ENCODE results near the gene LUC7L2.
"Not testable (repeated sequence)": the region's sequence is repeated elsewhere in the genome, so short reads cannot be mapped to it uniquely, and the experiment has no call there.

LUC7L2 gene

DNA sequence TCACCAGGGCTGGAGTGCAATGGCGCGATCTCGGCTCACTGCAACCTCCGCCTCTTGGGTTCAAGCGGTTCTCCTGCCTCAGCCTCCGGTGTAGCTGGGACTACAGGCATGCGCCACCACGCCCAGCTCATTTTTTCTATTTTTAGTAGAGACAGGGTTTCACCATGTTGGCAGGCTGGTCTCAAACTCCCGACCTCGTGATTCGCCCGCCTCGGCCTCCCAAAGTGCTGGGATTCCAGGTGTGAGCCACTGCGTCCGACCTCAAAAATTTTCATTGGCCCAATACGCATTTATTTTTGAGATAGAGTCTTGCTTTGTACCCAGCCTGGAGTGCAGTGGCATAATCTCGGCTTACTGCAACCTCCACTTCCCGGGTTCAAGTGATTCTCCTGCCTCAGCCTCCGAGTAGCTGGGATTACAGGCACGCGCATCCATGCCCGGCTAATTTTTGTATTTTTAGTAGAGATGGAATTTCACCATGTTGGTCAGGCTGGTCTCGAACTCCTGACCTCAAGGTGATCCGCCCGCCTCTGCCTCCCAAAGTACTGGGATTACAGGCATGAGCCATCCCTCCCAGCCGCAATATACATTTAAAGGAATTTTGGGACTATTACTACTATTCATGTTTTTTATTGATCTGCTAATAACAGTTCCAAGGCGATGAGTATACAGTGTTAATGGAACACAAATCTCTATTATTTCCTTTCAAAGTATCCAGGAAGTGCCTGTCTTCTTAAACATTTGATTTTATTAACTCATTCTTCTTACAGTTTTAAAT is 1.8 kb upstream of the LUC7L2 start:
- DNase-seq: not testable (repeated sequence)

DNA sequence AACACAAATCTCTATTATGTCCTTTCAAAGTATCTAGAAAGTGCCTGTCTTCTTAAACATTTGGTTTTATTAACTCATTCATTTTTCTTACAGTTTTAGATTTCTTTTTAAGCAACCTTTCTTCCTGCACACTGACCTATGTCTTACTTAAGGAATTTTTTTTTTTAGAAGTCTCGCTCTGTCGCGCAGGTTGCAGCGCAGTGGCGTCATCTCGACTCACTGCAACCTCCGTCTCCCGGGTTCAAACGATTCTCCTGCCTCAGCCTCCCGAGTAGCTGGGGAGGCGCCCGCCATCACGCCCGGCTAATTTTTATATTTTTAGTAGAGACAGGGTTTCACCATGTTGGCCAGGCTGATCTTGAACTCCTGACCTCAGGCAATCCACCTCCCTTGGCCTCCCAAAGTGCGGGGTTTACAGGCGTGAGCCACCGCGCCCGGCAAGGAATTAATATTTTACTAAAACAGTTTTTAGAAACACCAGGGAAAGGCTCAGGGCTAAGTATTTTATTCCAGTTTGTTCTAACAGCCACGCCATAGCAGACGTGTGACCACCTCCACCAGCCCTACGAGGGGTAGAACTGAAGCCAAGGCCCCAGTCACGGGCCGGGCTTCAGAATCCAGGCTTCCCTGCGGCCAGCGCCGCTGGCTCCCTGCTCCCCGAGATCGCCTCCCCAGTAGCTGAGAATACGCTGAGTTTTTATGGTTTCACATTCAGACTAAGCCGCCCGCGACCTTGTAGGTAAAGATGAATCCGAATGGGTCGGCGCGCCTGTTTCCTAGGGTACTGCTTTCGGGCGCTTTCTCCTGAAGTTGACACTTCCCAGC is 941 bp upstream of the LUC7L2 start:
- no peak for DNase-seq

DNA sequence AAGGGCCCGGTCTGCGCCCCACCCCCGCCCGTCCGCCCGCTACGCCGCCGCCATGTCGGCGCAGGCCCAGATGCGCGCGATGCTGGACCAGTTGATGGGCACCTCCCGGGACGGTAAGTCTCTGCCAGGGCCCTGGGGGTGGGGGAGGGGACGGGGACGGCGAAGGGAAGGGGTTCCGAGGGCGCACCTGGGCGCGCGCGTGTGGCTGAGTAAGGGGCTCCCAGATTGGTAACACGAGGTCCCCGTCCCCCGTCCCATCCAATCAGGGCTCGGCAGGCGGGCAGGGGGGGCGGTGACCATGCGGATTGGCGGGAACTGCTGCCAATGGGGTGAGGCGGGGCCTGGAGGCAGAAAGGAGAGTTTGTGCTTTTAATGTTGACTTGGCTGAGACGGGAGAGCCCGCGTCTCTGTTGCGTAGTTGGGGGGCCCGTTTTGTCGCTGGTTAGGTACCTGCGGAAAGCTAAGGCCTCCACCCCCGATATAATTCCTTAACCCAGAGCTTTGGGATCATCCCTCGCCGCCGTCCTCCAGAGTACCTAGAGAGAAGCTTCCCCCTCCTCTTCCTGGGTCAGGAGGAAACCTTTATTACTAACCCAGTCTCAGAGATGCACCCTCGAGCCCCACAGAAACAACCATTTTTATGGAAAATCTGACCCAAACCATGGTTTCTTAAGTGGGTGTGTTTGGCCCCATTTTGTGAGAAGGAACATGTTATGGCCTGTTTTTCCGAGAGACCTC is 685 bp downstream of the LUC7L2 start:
- DNase-seq: peak; percentile 99

DNA sequence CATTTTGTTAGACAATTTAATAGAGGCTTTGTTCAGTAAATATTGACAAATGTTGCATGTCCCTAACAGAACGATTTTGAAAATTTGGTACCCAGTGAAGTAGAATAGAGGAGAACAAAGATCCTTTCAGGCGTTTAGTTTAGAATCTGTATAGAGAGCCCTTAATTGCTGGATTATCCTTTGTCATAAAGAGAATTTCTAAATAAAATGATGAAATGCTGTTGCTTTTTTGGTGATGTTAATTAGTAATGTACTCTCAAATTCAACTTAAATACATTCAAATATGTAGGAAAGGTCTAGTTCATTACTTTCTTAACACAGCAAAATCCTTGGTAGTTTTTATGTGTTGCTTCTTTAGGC is 1.2 kb downstream of the LUC7L2 start:
- no peak for DNase-seq

DNA sequence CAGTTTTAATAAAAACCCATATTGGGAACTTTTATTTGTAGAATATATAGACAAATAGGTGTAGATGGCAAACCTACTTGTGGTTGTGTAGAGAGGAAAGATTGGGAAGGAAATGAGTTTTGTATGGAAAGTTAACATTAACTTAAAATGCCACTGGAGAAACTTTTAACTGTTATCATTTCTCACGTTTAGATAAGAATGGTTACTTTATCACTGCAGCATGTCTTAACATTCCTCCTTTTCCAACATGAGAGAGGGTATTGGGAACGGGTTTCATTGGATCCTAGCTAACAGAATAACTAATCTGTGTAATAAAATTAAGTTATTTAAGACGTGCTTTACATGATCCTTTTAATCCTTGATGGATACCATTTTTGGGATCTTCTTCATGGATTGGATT is 1.8 kb downstream of the LUC7L2 start:
- no peak for DNase-seq

DNA sequence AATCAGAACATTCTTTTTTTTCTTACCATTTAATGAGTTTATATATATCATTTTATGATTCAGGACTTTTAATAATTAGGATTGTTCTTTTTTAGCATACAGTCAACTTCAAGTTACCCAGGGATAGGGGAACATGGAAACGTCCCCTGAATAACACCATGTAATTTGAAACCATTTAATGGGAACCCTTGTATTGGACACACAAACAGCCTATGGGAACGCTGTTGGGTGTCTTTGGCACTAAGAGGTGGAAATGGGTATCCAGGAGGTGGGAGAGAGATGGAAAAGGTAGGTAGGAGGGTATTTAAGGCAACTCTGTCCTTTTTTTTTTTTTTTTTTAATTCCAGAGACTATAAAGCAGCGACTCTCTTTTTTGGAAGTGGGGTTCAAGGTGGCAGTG is 2.6 kb downstream of the LUC7L2 start:
- DNase-seq: no peak

DNA sequence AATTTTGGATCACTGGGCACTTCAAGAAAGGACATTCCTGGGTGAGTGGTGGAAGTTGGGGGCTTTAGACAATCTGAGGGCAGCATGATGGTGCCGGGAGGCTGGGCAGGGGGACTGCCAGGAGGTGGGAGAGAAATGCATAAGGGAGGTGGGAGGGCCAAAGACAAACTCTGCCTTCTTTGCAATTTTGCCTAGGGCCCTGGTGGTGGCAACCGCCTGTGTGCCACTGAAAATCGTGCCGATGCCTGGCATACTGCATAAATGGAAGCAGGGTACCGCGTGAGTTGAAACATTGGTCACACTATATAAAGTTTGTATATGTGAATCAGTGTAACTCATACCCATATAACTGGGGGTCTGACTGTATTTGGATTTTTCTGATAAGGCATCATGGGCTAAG is 3.3 kb downstream of the LUC7L2 start:
- no peak for DNase-seq

DNA sequence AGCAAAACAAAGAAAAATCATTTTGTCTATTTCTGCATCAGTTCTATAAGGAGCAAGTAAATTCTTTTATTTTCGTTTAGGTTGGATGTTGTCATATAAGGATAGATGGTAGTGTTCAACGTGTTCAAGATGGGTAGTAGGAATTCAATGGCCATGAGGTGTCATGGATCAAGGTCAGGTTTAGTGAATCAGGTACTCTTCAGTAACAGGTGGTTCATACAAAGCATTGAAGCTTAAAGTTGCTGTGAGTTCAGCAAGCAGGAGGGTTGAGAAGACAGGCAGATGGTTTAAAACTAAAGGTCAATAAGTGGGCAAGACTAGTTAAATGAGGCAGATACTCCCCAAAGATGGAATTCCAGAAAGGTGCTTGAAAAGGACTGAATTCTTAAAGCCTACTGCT is 5.6 kb downstream of the LUC7L2 start:
- no peak for DNase-seq

DNA sequence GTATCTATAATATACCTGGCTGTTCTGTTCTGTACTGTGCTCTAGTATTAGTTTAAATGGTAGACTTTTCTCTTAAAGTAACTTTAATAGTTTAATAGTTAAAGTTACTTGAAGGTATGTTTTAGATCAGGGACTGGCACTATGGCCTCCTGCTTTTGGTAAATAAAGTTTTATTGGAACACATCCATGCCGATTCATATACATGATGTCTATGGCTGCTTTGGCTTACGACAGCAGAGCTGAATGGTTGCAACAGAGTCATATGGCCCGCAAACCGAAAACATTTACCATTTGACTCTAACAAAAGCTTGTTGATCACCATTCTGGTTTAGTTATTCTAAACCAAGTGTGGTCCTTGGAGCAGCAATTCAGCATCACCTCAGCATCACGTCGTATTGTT is 6.7 kb downstream of the LUC7L2 start:
- DNase-seq: no peak

DNA sequence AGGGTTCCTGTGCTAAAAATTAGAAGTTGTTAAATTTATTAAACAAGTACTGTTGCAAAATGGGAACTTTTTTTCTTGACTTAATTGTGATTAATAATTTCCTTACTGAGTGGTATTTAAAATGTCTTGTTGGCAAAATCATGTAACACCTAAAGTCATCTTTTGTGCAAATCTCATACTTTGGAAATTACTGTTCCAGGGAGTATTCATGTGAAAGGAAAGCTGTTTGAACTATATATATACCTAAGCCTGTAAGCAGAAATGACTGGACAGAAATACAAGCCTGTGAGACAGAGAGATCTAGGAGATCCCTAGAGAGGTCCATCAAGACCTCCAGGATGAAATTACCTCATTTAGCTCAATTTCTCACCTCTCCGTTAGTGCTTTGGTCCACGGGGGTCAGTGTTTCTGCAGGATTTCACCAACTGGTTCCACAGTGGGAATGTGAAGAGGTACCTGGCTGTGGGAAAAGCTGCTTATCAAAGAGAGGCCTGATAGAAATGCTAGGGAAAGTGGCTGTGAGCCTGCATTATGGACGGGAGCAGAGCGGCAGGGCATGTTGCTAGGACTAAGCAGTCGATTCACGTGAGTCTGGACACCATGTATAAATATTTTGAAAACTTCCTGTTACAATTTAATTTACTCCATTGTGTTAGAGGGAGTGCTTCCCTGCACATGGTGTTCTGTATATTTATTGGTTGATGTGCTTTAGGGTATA is 7.9 kb downstream of the LUC7L2 start:
- no peak for DNase-seq

DNA sequence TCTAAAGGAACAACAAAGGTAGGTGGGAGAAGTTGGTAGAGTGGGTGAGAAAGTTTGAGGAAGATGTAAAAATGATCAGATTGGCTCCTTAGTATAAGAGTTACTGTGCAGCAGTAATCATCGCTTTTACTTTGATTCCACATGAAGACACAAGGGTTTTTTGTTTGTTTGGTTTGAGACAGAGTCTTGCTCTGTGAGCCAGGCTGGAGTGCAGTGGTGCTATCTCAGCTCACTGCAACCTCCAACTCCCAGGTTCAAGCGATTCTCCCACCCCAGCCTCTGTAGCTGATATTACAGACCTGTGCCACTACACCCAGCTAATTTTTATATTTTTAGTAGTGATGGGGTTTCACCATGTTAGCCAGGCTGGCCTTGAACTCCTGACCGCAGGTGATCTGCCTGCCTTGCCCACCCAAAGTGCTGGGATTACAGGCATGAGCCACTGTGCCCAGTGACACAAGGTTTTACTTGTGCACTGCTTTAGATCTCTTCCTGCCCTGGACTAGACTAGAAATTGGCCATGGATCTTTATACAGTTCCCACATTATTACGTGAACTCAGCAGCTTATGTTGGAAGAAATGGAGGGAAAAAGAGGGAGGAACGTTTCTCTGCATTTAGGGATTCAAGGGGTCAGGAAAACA is 10.7 kb downstream of the LUC7L2 start:
- DNase-seq: no peak

DNA sequence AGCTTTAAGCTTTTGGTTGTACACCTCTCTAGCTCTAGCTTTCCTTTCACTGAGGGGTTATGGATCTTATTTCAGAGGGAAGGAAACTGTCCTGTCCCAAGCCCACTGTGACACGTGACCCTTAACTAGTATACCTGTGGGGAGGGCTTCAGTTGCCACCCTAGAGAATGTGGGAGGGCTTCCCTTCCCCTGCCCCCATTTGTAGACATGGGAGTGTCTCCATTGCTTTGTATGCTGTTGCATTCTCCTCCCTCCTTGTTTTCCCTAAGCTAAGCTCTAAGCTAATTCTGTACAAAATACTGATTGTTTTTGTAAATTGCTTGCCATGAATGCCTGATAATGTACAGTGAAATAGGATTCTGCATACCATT is 11.2 kb downstream of the LUC7L2 start:
- no peak for DNase-seq

DNA sequence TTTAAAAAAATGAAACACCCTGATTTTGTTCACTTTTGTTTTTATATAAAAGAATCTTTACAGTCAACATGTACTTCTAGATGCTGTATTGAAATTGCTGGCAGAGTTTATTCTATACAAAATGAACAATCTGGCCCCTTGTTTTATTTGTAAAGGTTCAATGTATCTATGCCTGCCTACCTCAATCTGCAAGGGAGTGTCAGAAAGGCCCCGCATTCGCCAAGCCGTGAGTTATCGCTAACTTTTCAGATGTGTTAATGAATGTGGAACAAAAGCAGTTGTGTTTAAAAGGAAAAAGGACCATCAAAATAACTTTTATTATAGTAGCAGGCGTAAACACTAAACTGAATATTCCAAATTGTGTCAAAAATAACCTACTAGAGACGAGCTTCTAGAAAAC is 14.6 kb downstream of the LUC7L2 start:
- no peak for DNase-seq

DNA sequence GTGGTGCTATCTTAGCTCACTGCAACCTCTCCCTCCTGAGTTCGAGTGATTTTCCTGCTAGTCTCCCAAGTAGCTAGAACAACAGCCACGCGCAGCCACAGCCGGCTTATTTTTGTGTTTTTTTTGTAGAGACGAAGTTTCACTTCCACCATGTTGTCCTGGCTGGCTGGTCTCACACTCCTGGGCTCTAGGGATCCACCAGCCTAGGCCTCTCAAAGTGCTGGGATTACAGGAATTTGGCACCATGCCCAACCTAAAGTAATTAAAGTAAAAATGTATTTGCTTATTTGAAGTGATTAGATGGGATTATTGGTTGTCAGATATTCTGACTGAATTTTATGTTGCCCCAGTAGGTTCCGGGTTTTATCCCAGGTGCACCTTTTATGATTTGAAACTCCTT is 22.7 kb downstream of the LUC7L2 start:
- no peak for DNase-seq

DNA sequence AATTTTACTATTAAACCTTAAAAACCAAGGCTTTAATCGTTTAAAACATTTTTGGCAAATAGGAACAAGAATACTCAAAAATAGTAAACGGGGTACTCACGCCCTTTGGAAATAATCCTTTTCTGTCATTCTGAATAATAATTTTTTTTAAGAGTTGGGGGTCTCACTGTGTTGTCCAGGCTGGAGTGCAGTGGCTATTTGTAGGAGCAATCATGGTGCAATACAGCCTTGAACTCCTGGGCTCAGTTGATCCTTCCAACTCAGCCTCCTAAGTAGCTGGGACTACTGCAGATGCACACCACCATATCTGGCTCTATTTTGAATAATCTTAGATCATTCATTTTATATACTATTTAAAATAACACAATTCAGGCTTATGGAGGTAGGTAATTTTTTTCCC is 24.9 kb downstream of the LUC7L2 start:
- no peak for DNase-seq

DNA sequence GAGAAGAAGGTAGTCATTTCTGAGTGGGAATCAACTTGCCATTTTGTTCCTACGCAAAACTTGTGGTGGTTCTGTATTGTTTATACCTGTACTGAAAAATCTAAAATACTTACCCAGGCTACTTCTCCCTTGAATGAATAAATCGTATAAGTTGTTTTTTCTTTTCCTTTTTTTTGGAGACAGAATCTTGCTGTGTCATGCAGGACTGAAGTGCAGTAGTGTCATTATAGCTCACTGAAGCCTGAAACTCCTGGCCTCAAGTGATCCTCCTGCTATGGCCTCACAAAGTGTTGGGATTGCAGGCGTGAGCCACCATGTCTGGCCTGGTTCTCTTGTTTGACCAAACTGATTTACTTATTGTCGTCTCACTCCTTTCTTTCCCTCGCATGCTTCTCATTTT is 27.9 kb downstream of the LUC7L2 start:
- DNase-seq: no peak

DNA sequence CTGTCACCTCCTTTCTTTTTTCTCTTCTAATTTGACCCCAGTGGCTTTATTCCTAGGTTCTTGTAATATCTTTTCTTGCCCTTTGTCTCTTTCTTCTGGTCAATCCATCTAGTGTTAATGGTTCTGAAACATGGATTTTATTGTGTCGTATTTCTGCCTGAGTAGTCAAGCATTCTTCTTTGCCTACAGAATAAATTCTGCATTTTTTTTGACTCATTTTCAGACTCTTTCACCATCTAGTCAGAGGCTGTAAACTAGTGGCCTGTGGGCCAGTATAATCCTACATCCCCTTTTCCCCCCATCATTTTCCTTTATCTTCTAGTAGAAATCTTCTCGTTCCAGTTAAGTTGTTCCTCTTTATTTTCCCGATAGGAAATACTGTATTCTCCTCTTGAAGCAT is 29.4 kb downstream of the LUC7L2 start:
- DNase-seq: no peak

DNA sequence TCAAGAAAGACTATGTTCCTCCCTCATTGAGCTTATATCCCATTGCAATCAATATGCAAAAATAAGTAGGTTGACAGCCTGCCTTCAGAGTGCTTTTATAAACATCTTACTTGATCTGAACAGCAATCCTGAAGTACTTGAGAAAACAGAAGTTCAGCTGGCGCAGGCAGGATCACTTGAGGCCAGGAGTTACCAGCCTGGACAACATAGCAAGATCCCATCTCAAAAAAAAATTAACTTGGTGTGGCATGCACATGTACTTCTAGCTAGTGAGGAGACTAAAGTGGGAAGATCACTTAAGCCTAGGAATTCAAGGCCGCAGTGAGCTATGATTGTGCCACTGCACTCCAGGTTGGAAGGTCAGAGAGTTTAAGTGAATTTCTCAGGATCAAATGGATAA is 30.1 kb downstream of the LUC7L2 start:
- DNase-seq: no peak

DNA sequence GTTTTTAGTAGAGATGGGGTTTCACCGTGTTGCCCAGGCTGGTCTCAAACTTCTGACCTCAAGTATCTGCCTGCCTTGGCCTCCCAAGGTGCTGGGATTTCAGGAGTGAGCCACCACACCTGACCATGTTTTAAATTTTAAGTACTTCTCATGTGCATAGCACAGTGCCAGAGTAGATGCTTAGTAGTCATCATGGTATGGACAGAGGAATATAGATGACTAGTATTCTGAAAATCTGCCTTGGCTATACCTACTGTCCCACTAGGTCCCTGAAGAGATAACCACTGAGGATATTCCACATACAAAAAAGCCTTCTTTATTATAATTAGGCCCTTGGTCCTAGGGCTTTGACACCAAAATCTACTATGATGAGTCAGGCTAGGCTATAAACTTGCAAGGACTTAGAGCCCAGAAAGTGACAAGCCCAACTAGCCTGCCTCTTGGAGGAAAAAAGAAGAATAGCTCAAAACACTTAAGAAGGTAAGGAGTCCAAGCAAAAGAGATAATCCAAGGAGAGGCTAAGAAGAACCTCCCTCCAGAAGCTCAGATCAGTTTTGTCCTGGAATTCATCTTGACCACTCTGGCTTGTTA is 34.0 kb downstream of the LUC7L2 start:
- no peak for DNase-seq

DNA sequence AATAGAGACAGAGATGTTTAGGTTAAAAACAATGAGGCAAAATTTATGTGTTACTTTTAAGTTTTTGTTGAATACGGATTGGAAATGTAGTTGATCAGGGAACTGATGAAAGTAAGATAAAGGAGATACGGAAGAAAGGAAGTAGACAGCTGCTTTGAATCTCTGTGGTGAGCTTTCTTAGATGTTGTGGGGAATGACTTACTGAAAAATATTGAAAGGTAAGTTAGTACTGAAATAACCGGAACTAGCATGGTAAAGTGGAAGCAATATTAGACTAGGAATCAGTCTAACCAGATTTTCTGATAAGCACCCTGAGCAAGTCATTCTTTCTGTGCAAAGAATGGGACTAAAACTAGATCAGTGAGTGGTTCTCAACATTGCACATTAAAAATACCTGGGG is 34.8 kb downstream of the LUC7L2 start:
- no peak for DNase-seq

DNA sequence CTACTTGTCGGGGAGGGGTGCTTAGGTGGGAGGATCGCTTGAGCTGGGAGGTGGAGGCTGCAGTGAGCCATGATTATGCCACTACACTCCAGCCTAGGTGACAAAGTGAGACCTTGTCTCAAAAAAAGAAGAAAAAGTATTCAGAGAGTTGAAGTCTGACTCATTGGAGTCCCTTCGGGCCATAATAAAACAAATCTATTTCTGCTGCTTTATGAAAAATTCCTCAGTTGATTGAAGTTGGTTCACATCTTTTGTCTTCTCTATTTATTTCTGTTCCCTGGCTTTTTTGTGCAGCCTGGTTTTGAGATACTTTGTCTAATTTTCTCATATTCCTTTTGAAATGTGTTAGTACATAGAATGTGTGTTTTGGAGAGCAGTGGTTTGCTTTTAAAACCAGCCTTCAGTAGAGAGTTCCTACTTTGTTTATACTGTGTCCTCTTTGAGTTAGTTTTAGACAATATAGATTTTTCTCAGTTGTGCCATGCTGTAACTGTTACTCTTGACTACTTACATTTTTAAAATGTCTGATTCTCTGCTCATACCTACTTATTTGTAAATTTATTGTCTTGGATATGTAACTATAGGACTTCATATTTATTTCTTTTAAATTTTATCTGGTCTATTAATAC is 36.7 kb downstream of the LUC7L2 start:
- DNase-seq: no peak

DNA sequence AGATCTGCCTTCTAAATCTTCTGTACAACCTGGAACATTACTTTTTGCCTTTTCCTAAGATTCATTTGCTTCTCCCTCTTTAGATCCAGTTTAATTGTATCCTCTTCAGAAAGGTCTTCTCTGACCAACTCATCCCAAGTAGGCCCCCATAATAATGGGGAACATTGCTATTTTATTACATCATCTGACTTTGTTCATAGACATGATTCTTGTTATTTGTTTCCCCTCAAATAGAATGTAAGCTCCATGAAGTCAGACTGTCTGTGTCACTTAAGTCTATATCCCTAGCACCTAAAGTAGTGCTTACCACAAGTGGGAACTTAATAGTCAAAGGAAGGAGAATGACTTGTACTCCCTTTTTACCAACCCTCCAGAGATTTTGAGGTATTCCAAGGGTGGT is 37.5 kb downstream of the LUC7L2 start:
- no peak for DNase-seq
